Panc1 (cell line): ENCODE data around the gene COL16A1.

Experiments
- CTCF ChIP-seq: fragments of 450-650 bp; IDR thresholded peaks from 2 replicates; pipeline ENCODE4 v1.5.1; 2017; ENCODE audit warnings: mild to moderate bottlenecking
- POLR2AphosphoS5 ChIP-seq: IDR thresholded peaks from 2 replicates; pipeline ENCODE4 v1.6.1; 2012; ENCODE audit warnings: mild to moderate bottlenecking, low read depth, low read length, moderate library complexity
- SIN3A ChIP-seq: IDR thresholded peaks from 2 replicates; pipeline ENCODE4 v1.6.1; 2012; ENCODE audit warnings: low read depth, mild to moderate bottlenecking, low read length, moderate library complexity, borderline replicate concordance; ENCODE audit not compliant: insufficient read depth
- TCF7L2 ChIP-seq: IDR thresholded peaks from 2 replicates; pipeline ENCODE4 v1.6.1; 2011; ENCODE audit warnings: mild to moderate bottlenecking, low read depth, low read length, inconsistent platforms

DNA sequence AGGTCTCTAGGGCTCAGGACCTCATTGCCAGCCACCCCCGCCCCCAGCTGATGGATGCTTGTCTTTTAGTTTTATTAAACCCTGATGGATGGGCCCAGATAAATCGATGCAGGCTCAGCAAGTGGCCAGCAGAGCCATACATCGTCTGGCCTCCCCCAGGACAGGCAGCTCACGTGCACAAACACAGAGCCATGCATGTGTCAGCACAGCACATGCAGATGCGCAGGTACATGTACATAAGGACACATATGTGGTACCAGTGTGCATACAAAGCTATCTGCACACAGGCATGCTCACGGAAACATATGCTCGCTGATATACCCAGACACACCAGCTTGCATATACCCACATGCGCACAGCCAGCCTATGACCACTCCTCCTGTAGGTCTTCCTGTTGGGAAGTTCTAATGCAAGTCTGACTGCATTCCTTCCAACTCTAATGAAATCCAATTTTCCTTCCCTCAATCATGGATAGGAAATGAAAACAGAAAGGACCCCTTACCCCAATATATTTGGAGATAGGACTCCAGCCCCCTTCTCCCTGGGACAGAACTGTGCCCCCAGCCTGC lies 897 bp downstream of the COL16A1 start:
- TF ChIP-seq TCF7L2 (no peak), POLR2AphosphoS5 (no peak), CTCF (no peak), SIN3A (no peak)
